ENCODE data around the gene VSTM2L. TPM values are rescaled to one million over a fixed set of nuclear protein-coding genes. Genes with fewer than 3 reads are reported as not detected.

VSTM2L gene
- total and polyA plus RNA-seq, 5 experiments from 2014 or later, result not detected

DNA sequence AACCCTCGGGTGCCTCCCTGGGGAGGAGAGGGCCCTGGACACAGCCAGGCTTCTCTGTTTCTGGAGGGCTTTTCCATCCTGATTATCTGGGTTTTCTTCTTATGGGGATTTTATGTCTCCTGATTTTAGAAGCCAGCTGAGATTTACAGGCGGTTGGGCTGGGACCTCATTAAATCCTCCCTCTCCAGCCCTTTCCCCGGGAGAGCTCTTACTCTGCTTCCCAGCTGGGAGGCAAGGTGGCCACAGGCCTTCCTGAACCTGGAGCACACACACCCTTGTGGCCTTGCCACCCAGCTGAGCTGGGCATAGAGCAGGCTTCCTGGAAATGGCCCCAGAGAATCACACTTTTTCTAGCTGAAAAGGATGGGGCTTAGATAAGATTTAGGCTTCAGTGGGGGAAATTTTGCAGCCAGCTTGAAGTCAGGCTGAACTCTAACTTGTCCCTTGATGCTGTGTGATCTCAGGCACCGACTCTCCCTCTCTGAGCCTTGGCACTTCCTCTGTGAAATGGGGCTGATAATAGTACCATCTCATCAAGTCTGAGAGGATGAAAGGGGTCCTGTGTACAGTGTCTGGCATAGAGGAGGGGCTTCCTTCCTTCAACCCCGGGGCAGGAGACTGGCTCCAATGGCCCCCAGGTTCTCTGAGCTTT is 16.6 kb downstream of the VSTM2L start:
- POLR2A ChIA-PET, result no interaction called here
- Mint-ChIP-seq H3K27me3 (peaks cover 0 to 16% (median 4%) of the 10 kb centered on the region in 5 donors), H3K4me3 (no peak overlapping the region)

DNA sequence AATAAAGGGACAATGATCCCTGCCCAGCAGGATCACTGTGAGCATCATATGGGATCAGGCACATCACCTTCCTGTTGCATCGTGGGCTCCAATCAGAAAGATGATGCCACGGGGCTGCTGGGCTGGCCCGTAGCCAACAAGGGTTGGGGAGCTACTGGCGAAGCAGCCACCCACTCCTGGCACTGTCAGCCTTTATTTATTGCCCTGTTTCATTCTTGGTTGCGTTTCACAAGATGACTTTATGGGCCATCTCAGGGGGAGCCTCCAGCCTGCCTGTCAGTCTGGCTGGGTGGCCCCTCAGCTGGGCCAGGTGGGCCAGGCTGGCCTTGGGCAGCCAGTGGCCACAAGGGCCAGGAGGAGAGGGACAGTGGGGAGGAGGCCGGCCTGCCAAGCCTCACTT is 17.3 kb downstream of the VSTM2L start:
- ATAC-seq, result no peak

More for the DNA sequence above, 16.6 kb downstream of the VSTM2L start:
- H3K9me3 Mint-ChIP-seq, result no peaks in the 10 kb centered on the region
- H3K36me3 Mint-ChIP-seq, result no peaks in the 10 kb centered on the region
- H3K4me1 Mint-ChIP-seq, result peaks cover 3 to 20% (median 10%) of the 10 kb centered on the region in 4 donors
- ATAC-seq, result no peak
- H3K27ac Mint-ChIP-seq, result peak overlapping the region in 3 of 10 donors; percentile 44 to 83 (median 51)
- no peak for DNase-seq

DNA sequence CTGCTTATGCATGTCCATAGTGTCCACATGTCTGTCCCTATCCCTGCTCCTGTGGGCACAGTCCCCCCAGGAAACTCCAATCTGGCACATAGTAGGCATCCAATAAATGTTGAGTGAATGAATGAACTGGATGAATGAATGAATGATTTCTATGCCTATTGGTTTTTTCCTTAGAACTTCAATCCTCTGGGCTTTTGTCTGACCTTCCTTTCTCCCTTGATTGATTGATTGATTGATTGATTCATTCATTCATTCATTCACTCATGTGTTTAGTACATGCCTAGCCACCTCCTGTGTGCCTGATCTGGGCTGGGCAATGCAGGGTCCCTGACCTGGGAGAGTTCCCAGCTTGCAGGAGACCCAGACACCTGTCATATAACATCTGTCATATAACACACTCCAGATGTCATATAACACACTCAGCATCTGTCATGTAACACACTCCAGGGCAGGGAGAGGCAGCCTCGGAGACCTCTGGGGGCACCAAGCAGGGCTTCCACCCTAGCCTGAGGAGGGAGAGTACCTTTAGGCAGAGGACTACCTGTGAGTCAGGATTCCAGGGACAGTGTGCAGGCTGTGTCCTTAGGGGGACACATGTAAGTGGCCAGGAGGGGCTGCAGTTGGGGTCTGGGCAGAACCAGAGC is 17.9 kb downstream of the VSTM2L start:
- Mint-ChIP-seq H3K9me3 (no peaks in the 10 kb centered on the region), H3K4me3 (no peak overlapping the region), H3K27me3 (peaks cover 0 to 16% (median 4%) of the 10 kb centered on the region in 5 donors), H3K4me1 (peaks cover 0 to 11% (median 5%) of the 10 kb centered on the region in 4 donors), H3K27ac (no peak overlapping the region), H3K36me3 (no peaks in the 10 kb centered on the region)
- DNase-seq, result no peak
- no peak for ATAC-seq
- POLR2A ChIA-PET, result no interaction called here

More for the DNA sequence above, 17.3 kb downstream of the VSTM2L start:
- no peak for DNase-seq
- Mint-ChIP-seq H3K27ac (no peak overlapping the region), H3K27me3 (peaks cover 0 to 16% (median 4%) of the 10 kb centered on the region in 5 donors), H3K9me3 (no peaks in the 10 kb centered on the region), H3K36me3 (no peaks in the 10 kb centered on the region), H3K4me3 (no peak overlapping the region), H3K4me1 (peaks cover 0 to 13% (median 6%) of the 10 kb centered on the region in 4 donors)
- POLR2A ChIA-PET, result no interaction called here

DNA sequence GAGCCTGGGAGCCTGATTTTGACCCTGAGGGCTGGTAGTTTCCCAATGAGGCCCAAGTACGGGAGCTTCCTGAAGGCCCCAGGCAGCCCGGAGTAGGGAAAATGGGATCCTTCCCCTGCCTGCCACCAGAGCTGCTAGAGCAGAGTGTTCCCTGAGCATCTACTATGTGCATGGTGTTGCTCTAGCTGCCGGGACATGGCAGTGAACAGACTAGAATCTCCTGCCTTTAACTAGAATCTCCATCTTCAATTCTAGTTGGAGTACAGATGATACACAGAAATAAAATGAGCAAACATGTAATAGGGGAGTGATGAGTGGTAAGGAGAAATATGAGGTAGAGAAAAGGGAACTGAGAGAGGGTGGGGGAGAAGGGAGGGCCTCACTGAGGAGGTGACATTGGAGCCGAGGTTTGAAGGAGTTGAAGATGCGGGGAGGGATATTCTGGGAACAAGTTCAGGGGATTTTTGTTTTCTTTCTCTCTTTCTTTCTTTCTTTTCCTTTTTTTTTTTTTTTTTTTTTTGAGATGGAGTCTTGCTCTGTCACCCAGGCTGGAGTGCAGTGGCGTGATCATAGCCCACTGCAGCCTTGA is 18.5 kb downstream of the VSTM2L start:
- peaks cover 0 to 7% (median 2%) of the 10 kb centered on the region in 4 donors for H3K4me1 Mint-ChIP-seq
- POLR2A ChIA-PET, result no interaction called here

DNA sequence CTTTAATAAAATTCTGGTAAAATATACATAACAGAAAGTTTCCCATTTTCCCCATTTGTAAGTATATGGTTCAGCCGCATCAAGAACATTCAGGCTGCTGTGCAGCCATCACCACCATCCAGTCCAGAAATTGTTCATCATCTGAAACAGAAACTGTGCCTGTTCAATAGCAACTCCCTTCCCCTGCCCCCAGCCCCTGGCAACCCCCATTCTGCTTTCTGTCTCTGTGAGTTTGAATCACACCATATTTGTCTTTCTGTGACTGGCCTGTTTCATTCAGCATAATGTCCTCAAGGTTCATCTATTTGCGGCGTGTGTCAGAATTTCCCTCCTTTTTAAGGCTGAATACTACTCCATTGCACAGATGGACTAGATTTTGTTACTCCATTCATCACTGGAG is 19.1 kb downstream of the VSTM2L start:
- POLR2A ChIA-PET, result no interaction called here
- Mint-ChIP-seq H3K4me3 (no peak overlapping the region), H3K27me3 (peaks cover 0 to 7% (median 3%) of the 10 kb centered on the region in 5 donors), H3K4me1 (peaks cover 0 to 4% (median 0%) of the 10 kb centered on the region in 4 donors), H3K36me3 (no peaks in the 10 kb centered on the region), H3K27ac (no peak overlapping the region), H3K9me3 (no peaks in the 10 kb centered on the region)
- ATAC-seq (no peak), DNase-seq (no peak)

More for the DNA sequence above, 18.5 kb downstream of the VSTM2L start:
- no peaks in the 10 kb centered on the region for H3K9me3 Mint-ChIP-seq
- DNase-seq (no peak), ATAC-seq (no peak)
- H3K36me3 Mint-ChIP-seq, result no peaks in the 10 kb centered on the region
- no peak overlapping the region for H3K27ac Mint-ChIP-seq
- H3K4me3 Mint-ChIP-seq, result no peak overlapping the region
- peaks cover 0 to 11% (median 4%) of the 10 kb centered on the region in 5 donors for H3K27me3 Mint-ChIP-seq

DNA sequence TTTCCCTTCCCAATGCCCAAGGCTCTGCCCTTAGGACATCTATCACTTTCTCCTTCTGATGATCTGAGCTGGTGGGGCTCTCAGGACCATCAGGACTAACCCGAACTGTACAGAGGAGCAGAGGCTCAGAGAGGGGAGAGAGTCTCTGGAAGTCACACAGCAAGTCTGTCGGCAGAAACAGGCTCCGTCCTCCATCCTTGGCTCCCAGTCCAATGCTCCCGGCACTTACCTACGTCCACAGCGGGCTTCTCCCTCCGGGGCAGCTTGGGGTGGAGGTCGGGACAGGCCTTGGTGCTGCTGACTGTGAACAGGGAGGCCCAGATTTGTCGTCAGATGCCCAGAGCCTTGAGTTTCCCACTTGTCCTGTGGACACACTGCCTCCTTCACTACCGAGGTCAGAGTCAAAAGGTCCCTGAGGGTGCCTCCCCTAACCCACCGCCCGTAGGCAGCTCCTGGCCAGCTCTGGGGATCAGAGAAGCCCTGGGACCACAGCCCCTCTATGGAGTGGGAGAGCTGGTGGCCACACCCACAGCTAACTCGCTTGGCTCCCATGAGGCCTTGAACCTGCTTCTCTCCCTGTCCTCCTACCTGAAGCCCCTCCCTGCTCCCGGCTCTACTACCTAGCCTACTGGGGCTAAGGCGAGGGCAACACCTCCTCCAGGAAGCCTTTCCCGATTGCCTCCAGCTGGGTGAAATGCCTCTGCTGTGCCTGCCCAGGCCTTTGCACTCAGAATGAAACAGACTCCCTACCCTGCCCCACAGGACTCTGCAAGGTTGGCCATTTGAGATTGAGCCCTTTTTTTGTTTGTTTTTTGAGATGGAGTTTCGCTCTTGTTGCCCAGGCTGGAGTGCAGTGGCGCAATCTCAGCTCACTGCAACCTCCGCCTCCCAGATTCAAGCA is 22.6 kb downstream of the VSTM2L start:
- POLR2A ChIA-PET, result no interaction called here
- Mint-ChIP-seq H3K27ac (no peak overlapping the region), H3K27me3 (peaks cover 8 to 21% (median 11%) of the 10 kb centered on the region in 5 donors), H3K36me3 (no peaks in the 10 kb centered on the region), H3K9me3 (no peaks in the 10 kb centered on the region), H3K4me1 (peaks cover 0 to 1% (median 0%) of the 10 kb centered on the region in 4 donors), H3K4me3 (no peak overlapping the region)
- no peak for DNase-seq
- no peak for ATAC-seq

DNA sequence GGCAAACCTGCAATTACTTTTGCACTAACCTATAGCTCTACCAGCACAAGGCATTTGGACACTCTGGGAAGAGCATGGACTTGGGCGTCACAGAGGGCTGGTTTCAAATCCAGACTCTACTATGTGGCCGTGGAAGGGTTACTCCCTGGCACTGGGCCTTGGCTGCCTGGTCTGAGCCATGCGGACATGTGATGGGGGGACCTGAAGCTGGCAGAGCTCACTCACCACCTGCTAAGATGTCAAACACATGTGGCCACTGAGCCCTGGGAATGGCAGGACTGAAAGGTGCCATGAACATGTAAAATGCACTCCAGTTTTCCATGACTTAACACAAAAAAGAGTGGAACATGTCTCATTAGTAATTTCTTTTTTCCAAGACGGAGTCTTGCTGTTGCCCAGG is 23.7 kb downstream of the VSTM2L start:
- no peak overlapping the region for H3K27ac Mint-ChIP-seq

DNA sequence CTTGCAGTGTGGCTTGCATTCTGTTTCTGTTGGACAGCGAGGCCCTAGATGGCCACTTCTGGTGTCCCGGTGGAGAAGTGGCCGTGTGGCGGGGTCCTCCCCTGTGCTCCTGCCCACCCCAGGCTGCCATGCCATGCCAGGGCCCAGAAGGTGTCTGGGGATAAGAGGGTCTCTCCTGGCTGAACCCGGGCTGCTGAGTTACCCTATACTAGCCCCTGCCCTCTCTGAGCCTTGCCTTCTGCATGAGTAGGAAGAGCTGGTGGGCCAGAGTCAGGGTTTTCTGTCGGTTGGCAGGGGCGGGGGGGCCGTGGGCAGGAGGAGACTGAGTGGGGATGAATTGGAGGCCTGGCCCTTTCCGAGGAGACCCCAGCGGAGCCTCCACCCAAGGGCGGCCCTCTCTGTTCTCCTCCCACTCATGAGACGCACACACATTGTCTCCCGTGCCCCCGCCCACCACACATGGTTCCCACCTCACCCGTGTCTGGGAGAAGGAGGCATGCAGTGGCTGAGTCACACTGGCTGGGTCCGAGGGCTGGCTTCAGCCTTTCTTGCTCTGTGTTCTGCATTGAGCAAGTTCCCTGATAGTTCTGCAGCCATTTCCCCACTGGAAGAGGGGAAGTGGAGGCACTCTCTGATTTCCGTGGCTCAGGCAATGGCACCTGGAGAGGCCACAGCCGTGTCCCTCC is 24.6 kb downstream of the VSTM2L start:
- POLR2A ChIA-PET, result no interaction called here
- peaks cover 0 to 2% (median 0%) of the 10 kb centered on the region in 4 donors for H3K4me1 Mint-ChIP-seq
- DNase-seq (no peak), ATAC-seq (no peak)
- H3K36me3 Mint-ChIP-seq, result no peaks in the 10 kb centered on the region
- H3K4me3 Mint-ChIP-seq, result no peak overlapping the region
- H3K27me3 Mint-ChIP-seq, result peaks cover 8 to 24% (median 11%) of the 10 kb centered on the region in 5 donors
- no peaks in the 10 kb centered on the region for H3K9me3 Mint-ChIP-seq
- no peak overlapping the region for H3K27ac Mint-ChIP-seq

More for the DNA sequence above, 23.7 kb downstream of the VSTM2L start:
- Mint-ChIP-seq H3K36me3 (no peaks in the 10 kb centered on the region), H3K9me3 (no peaks in the 10 kb centered on the region), H3K4me1 (peaks cover 0 to 2% (median 0%) of the 10 kb centered on the region in 4 donors), H3K4me3 (no peak overlapping the region), H3K27me3 (peaks cover 7 to 24% (median 10%) of the 10 kb centered on the region in 5 donors)
- no peak for ATAC-seq
- DNase-seq, result no peak
- POLR2A ChIA-PET, result no interaction called here

DNA sequence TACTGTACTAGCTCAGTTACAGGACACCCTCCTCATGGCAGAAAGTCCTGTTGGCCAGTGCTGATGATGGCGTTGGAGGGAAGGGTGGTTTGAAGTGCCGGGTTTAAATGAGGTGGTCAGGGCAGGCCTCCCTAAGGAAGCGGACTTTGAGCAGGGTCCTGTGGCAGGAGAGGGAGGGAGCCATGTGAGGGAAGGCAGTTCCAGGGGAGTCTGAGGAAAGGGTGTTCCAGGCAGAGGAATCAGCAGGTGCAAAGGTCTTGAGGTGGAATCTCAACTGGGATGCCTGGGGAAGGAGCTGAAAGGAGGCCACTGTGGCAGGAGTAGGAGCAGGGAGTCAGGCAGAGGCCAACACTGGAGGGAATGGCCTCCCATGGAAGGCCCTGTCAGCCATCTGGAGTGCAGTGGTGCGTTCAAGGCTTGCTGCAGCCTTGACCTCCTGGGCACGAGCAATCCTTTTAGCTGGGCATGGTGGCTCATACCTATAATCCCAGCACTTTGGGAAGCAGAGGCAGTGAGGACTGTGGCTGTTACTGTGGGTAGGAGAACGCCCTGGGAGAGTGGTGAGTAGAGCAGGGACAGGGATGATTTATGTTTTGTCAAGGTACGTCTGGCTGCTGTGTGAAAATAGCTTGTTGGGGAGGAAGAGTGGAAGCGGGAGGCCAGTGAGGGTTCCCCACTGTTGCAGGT is 26.2 kb downstream of the VSTM2L start:
- Mint-ChIP-seq H3K4me1 (peaks cover 0 to 3% (median 0%) of the 10 kb centered on the region in 4 donors), H3K27me3 (peaks cover 9 to 24% (median 13%) of the 10 kb centered on the region in 5 donors), H3K27ac (no peak overlapping the region)

DNA sequence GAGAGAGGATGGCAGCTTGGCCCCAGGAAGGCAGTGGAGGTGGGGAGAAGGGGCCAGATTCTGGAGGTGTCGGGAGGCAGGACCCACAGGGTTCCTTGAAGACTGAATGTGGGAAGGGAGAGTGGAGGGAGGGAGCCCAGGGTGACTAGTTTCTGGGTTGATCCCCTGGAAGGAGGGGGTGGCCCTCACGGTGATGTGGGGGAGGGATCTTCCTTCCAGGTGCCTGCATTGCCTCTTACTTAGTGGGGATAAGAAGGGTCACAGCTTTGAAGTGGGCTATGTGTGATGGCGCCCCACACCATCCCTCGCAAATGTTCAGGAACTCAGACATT is 26.7 kb downstream of the VSTM2L start:
- Mint-ChIP-seq H3K9me3 (no peaks in the 10 kb centered on the region), H3K36me3 (no peaks in the 10 kb centered on the region), H3K27me3 (peaks cover 9 to 24% (median 13%) of the 10 kb centered on the region in 5 donors), H3K27ac (no peak overlapping the region), H3K4me3 (no peak overlapping the region), H3K4me1 (peaks cover 0 to 3% (median 0%) of the 10 kb centered on the region in 4 donors)
- DNase-seq (no peak), ATAC-seq (no peak)
- POLR2A ChIA-PET, result no interaction called here

More for the DNA sequence above, 26.2 kb downstream of the VSTM2L start:
- no peaks in the 10 kb centered on the region for H3K9me3 Mint-ChIP-seq
- POLR2A ChIA-PET, result no interaction called here
- DNase-seq (no peak), ATAC-seq (no peak)
- no peak overlapping the region for H3K4me3 Mint-ChIP-seq
- no peaks in the 10 kb centered on the region for H3K36me3 Mint-ChIP-seq

DNA sequence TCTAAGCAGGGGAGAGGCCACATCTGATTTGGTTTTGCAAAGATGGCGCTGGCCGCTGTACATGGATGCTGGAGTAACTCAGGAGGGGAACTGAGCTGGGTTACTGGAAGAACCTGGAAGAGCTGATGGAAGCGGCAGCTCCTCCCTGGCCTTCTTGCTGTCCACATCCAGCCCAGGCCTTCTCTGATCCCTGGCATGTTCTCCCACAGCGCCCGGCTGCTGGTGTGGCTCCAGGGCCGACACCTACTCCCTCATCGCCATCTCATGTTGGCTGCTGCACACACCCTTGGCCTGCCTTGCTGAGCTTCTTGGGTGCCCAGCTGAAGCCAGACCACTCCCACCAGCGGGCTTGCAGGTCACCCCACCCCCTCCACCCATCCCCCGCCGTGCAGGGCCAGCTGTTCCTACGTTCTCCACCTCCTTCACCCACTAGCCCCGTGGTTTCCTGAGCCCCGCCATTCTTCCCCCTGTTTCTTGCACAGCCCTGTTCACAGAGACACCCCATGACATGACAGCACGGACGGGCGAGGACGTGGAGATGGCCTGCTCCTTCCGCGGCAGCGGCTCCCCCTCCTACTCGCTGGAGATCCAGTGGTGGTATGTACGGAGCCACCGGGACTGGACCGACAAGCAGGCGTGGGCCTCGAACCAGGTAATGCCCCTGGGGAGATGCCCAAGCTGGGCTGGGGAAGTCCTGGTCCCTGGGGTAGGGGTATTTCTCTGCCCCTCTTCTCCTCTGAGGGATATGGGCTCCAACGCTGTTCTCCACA is 28.4 kb downstream of the VSTM2L start:
- Mint-ChIP-seq H3K4me1 (peaks cover 0 to 3% (median 0%) of the 10 kb centered on the region in 4 donors), H3K9me3 (no peaks in the 10 kb centered on the region), H3K36me3 (no peaks in the 10 kb centered on the region), H3K27me3 (peaks cover 9 to 24% (median 14%) of the 10 kb centered on the region in 5 donors), H3K4me3 (no peak overlapping the region), H3K27ac (no peak overlapping the region)
- ATAC-seq, result no peak
- DNase-seq, result no peak
- POLR2A ChIA-PET, result interaction anchor here (0.6 kb wide), 1 partner anchor 61 kb away, joined by 3 read pairs; no protein-coding TSS in a partner anchor

Measured in naive thymus-derived CD8-positive, alpha-beta T cell (primary cell).